GM10266 (cell line): ENCODE data around the gene TRIL.

ENCODE experiments used
- DNase-seq: peaks from one replicate; pipeline ENCODE4 v3.0.0; 2012; ENCODE audit errors: extremely low spot score
- CTCF ChIP-seq: IDR thresholded peaks from 2 replicates; pipeline ENCODE4 v1.5.1; 2012; ENCODE audit warnings: mild to moderate bottlenecking, low read depth; ENCODE audit not compliant: control insufficient read depth, insufficient read depth; ENCODE audit errors: missing control alignments

The TRIL gene

GRCh38 chr7:28958235-28958979 lies at the start of gene TRIL:
Gene TRIL, minus strand, starts transcription at chr7:28958330. Its CDS starts 284 bp downstream, at chr7:28958046.
- TF ChIP-seq CTCF: no peak
- DNase-seq: peak; percentile 28

GRCh38 chr7:29007127-29007526 lies 49.0 kb upstream of the TRIL start:
- DNase-seq: no peak
- TF ChIP-seq CTCF: no peak

- DNase-seq: no peak
- no peak for TF ChIP-seq CTCF
These were observed 47.7 kb upstream of the TRIL start for GRCh38 chr7:29005829-29006228.

- DNase-seq: no peak
- no peak for TF ChIP-seq CTCF
These were observed 47.3 kb upstream of the TRIL start for GRCh38 chr7:29005406-29005805.

- TF ChIP-seq CTCF: no peak
- DNase-seq: no peak
These were observed 45.6 kb upstream of the TRIL start for GRCh38 chr7:29003703-29004102.

- DNase-seq: no peak
- no peak for TF ChIP-seq CTCF
These were observed 42.6 kb upstream of the TRIL start for GRCh38 chr7:29000717-29001076.

GRCh38 chr7:28999895-29000716 lies 42.0 kb upstream of the TRIL start:
- DNase-seq: no peak
- TF ChIP-seq CTCF: no peak
